Sigmoid colon (tissue), 7 donors: ENCODE measurements around the gene FGFR2. TPM values are rescaled to one million over a fixed set of nuclear protein-coding genes. Genes with fewer than 3 reads are reported as not detected.

Experiments
- DNase-seq: peaks from one replicate; pipeline ENCODE4 v3.0.0-alpha.2; 2019
- H3K27ac ChIP-seq, 4 donors: fragments of 200-600 bp; sonication (generic); one replicate each; pipeline ENCODE4 v1.5.1; 2016 to 2019; ENCODE audit warnings: mild to moderate bottlenecking in 1 of 4
- H3K27me3 ChIP-seq, 3 donors: fragments of 200-600 bp; sonication (generic); one replicate each; pipeline ENCODE4 v1.5.1; 2019; ENCODE audit warnings: mild to moderate bottlenecking in 1 of 3
- H3K36me3 ChIP-seq, 4 donors: fragments of 200-600 bp; sonication (generic); one replicate each; pipeline ENCODE4 v1.5.1; 2016 to 2019
- H3K4me1 ChIP-seq, 4 donors: fragments of 200-600 bp; sonication (generic); one replicate each; pipeline ENCODE4 v1.5.1; 2017 to 2019
- H3K4me3 ChIP-seq, 4 donors: fragments of 200-600 bp; sonication (generic); one replicate each; pipeline ENCODE4 v1.5.1; 2017 to 2019; ENCODE audit warnings: mild to moderate bottlenecking in 2 of 4, moderate library complexity in 1 of 4
- H3K9me3 ChIP-seq, 4 donors: fragments of 200-600 bp in 3 of 4; sonication (generic) in 3 of 4; one replicate each; pipeline versions ENCODE4 v1.5.1 to v1.6.1; 2013 to 2019
- EP300 ChIP-seq, 4 donors: sonication (generic); formaldehyde crosslinking; IDR thresholded peaks; one replicate each; pipeline ENCODE4 v1.6.1; 2017; ENCODE audit warnings: antibody characterized with exemption in 4 of 4
- POLR2A ChIP-seq, 2 donors: fragments of 450-650 bp; IDR thresholded peaks; one replicate each; pipeline ENCODE4 v1.6.1; 2016; ENCODE audit warnings: antibody characterized with exemption in 2 of 2, mild to moderate bottlenecking in 2 of 2, moderate library complexity in 2 of 2
- POLR2AphosphoS5 ChIP-seq, 4 donors: sonication (generic); formaldehyde crosslinking; IDR thresholded peaks; one replicate each; pipeline ENCODE4 v1.6.1; 2017; ENCODE audit warnings: antibody characterized with exemption in 4 of 4
- WGBS, 2 donors: extraction: QIAGEN DNeasy Blood & Tissue Kit; methylation state at CpG; one replicate each; pipeline ENCODE4 v1.1.7; 2013; 5-methylcytosine and 5-hydroxymethylcytosine counted together
- intact Hi-C: fragments of 100-400 bp; cut with DNase I; formaldehyde crosslinking; loops from one replicate; pipeline ENCODE4 v1.15.1; 2023
- polyA plus RNA-seq, 3 donors: library from polyadenylated mRNA; stranded (reverse); fragments of 200-250 nt; gene quantifications; one replicate each; pipeline ENCODE4 v1.2.3, GENCODE V29; 2013
- total RNA-seq, 4 donors: library from RNA; depleted of rRNA; stranded (reverse); fragments of >200 nt; gene quantifications; one replicate each; pipeline ENCODE4 v1.1.0, GENCODE V29; 2016
- TF ChIP-seq, protein P1 (sequence below), 4 experiments: fragments of 450-650 bp in 3 of 4; fragments of 200-600 bp in 1 of 4; IDR thresholded peaks; one replicate each; pipeline ENCODE4 v1.5.1; 2016 to 2019; ENCODE audit warnings: antibody characterized with exemption in 4 of 4, mild to moderate bottlenecking in 3 of 4, moderate library complexity in 2 of 4
- donor health status: healthy with polysubstance abuse.
- donor health status: Bipolar disorder and iron deficiency.
- donor health status: healthy.

FGFR2 gene
- total and polyA plus RNA-seq, 7 donors: 5.1 to 143 (median 71.5) TPM

DNA sequence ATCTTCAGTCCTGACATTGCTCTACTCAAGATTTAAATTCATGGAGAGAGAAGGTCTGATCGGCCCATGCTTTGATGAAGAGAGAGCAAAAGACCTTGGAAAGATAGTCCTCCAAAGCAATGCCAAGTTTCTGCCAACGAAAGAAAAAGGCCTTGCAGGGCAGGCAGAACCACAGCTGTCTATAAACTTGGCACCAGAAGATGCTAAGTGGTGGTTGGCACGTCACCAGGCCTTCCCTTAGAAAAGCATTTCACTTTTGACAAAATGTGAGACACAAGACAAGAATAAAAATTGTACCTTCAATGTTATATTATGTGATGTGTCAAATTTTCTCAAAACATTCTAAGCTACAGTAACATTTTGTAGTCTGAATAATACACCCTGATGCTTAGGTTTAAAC is 42.0 kb upstream of the FGFR2 start:
- H3K9me3 ChIP-seq: peaks cover 0 to 9% (median 6%) of the 10 kb centered on the region in 4 donors
- H3K4me3 ChIP-seq: no peak overlapping the region
- 74 to 79% methylated on average over 3 of the region's 3 CpGs for WGBS, 2 donors
- intact Hi-C loops: no loop called here
- H3K36me3 ChIP-seq: no peaks in the 10 kb centered on the region
- no peaks in the 10 kb centered on the region for H3K4me1 ChIP-seq
- TF ChIP-seq POLR2A (IDR thresholded peaks at IDR 0.05): no peak
- TF ChIP-seq, protein P1, sequence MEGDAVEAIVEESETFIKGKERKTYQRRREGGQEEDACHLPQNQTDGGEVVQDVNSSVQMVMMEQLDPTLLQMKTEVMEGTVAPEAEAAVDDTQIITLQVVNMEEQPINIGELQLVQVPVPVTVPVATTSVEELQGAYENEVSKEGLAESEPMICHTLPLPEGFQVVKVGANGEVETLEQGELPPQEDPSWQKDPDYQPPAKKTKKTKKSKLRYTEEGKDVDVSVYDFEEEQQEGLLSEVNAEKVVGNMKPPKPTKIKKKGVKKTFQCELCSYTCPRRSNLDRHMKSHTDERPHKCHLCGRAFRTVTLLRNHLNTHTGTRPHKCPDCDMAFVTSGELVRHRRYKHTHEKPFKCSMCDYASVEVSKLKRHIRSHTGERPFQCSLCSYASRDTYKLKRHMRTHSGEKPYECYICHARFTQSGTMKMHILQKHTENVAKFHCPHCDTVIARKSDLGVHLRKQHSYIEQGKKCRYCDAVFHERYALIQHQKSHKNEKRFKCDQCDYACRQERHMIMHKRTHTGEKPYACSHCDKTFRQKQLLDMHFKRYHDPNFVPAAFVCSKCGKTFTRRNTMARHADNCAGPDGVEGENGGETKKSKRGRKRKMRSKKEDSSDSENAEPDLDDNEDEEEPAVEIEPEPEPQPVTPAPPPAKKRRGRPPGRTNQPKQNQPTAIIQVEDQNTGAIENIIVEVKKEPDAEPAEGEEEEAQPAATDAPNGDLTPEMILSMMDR (IDR thresholded peaks at IDR 0.05): no peak
- TF ChIP-seq POLR2AphosphoS5 (IDR thresholded peaks at IDR 0.05): no peak
- no peak for TF ChIP-seq EP300 (IDR thresholded peaks at IDR 0.05)
- H3K27me3 ChIP-seq: no peaks in the 10 kb centered on the region
- no peak for DNase-seq
- no peak overlapping the region for H3K27ac ChIP-seq

DNA sequence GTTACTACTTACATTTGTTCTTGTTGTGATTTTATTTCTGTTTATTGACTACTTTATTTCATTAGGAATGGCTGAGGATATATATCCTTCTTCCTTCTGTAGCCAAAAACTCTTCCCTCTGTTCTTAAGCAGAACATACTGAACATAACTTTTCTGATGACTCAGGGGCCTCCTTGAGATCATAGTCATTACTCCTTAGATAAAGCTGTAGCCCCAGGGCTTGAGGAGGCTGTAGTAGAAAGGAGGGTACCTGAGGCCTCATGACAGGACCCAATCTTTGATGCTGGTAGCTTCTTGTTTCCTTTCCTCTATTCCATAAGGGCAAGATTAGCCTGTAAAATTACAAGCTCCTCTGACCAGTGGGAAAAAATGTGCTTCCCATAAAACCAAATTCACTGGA is 41.2 kb upstream of the FGFR2 start:
- TF ChIP-seq, protein P1 (IDR thresholded peaks at IDR 0.05): no peak
- TF ChIP-seq POLR2AphosphoS5 (IDR thresholded peaks at IDR 0.05) (no peak), POLR2A (IDR thresholded peaks at IDR 0.05) (no peak), EP300 (IDR thresholded peaks at IDR 0.05) (no peak)
- no peak for DNase-seq
- H3K27me3 ChIP-seq: no peaks in the 10 kb centered on the region
- peaks cover 0 to 9% (median 6%) of the 10 kb centered on the region in 4 donors for H3K9me3 ChIP-seq
- no peaks in the 10 kb centered on the region for H3K36me3 ChIP-seq
- no peak overlapping the region for H3K4me3 ChIP-seq
- intact Hi-C loops: no loop called here
- no peaks in the 10 kb centered on the region for H3K4me1 ChIP-seq
- H3K27ac ChIP-seq: no peak overlapping the region

DNA sequence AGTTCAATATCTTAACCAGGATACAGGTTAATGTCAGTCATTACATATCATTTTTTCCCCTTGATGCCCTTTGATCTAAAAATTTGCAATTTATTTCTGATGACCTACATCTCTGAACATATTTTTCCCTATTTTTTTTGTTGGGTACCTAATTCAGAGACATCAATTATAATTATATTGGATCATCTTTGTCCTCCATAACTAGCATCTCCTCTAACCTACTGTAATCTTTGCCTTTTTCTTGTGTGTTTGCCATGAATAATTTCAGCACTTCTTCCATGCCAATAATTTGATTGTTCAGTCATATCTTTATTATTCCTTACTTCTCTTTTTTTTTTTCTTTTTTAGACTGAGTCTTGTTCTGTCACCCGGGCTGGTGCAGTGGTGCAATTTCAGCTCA is 39.2 kb upstream of the FGFR2 start:
- no peaks in the 10 kb centered on the region for H3K36me3 ChIP-seq
- TF ChIP-seq, protein P1 (IDR thresholded peaks at IDR 0.05): no peak
- no peak for TF ChIP-seq EP300 (IDR thresholded peaks at IDR 0.05)
- DNase-seq: no peak
- no peaks in the 10 kb centered on the region for H3K4me1 ChIP-seq
- H3K4me3 ChIP-seq: no peak overlapping the region
- intact Hi-C loops: no loop called here
- WGBS, 2 donors: 86 to 89% methylated on average over 1 of the region's 1 CpG
- H3K27me3 ChIP-seq: no peaks in the 10 kb centered on the region
- H3K27ac ChIP-seq: no peak overlapping the region
- peaks cover 0 to 9% (median 6%) of the 10 kb centered on the region in 4 donors for H3K9me3 ChIP-seq

DNA sequence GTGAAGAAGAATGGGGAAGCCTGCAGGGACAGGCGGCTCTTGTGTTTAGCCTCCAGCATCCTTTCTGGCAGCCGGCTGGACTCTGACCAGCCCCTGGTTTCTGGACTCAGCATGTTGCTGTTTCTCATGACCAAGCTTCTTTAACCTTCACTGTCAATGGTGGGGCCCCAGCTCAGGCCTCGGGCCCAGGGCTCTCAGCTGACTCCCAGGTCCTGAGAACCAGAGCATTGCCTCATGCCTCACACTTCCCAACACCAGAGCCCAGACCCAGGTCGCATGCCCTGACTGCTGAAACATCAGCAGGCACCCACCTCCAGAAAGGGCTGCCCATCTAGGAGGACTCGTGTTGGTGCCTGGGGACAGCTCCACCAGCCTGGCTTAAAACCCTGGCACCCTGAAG is 34.8 kb upstream of the FGFR2 start:
- no peak for TF ChIP-seq POLR2A (IDR thresholded peaks at IDR 0.05)
- H3K4me1 ChIP-seq: peaks cover 0 to 24% (median 15%) of the 10 kb centered on the region in 4 donors
- no peak overlapping the region for H3K4me3 ChIP-seq
- 79 to 80% methylated on average over 5 of the region's 5 CpGs for WGBS, 2 donors
- peak; percentile 40 for DNase-seq
- H3K27ac ChIP-seq: no peak overlapping the region
- intact Hi-C loops: no loop called here
- H3K36me3 ChIP-seq: no peaks in the 10 kb centered on the region
- peaks cover 0 to 5% (median 1%) of the 10 kb centered on the region in 4 donors for H3K9me3 ChIP-seq
- no peaks in the 10 kb centered on the region for H3K27me3 ChIP-seq

DNA sequence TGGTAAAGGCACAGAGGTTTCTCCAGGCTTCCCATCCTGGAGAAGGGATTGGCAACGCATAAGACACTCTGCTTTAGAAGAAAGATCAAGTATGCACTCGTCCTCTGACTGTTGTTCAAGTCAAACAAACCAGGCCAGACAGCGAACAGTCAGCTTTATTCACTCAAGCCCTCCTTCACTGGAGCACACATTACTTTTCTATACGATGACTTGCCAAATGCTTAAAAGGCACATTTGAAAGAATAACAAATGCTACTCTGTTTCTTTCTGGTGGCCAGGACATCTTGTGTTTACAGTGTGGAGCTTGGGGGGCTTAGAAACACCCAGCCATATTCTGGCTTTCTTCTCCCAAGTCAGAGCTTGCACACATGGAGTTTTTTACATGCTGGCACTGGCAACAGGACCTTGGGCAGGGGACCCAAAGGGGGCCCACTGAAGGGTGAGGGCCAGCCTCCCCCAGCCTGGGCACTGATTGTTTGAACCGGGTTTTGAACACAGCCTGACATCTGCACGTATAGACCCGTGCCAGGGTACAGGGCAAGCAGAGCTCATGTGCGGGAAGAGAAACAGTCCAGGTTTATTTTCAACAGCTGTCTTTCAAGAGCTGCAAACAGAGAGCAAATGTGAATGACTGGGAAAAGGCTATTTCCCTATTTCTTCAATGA is 33.3 kb upstream of the FGFR2 start:
- no peaks in the 10 kb centered on the region for H3K36me3 ChIP-seq
- H3K4me1 ChIP-seq: peaks cover 0 to 35% (median 25%) of the 10 kb centered on the region in 4 donors
- intact Hi-C loops: no loop called here
- H3K27ac ChIP-seq: peak overlapping the region in 1 of 4 donors; percentile 2
- 65 to 72% methylated on average over 8 of the region's 8 CpGs for WGBS, 2 donors
- no peaks in the 10 kb centered on the region for H3K27me3 ChIP-seq
- DNase-seq: peak; percentile 32
- TF ChIP-seq, protein P1 (IDR thresholded peaks at IDR 0.05): no peak
- TF ChIP-seq POLR2AphosphoS5 (IDR thresholded peaks at IDR 0.05): no peak
- no peak for TF ChIP-seq EP300 (IDR thresholded peaks at IDR 0.05)
- TF ChIP-seq POLR2A (IDR thresholded peaks at IDR 0.05): no peak
- H3K4me3 ChIP-seq: no peak overlapping the region
- no peaks in the 10 kb centered on the region for H3K9me3 ChIP-seq
